Keratinocyte (primary cell): Measurements from ENCODE around the gene WDR4. TPM values are rescaled to one million over a fixed set of nuclear protein-coding genes. Genes with fewer than 3 reads are reported as not detected.
"Not testable (repeated sequence)": the region's sequence is repeated elsewhere in the genome, so short reads cannot be mapped to it uniquely, and the experiment has no call there.

Experiments used
- DNase-seq: peaks from one replicate; pipeline ENCODE4 v3.0.0-alpha.2; 2011; ENCODE audit warnings: low read depth, missing footprints, low spot score
- FAIRE-seq: peaks from 2 replicates; lab custom pipeline; 2011; peaks lifted over from hg19 to GRCh38; lab: Jason Lieb, UNC
- H2AFZ ChIP-seq: 2 replicates; pipeline ENCODE4 v1.6.0; 2012; ENCODE audit warnings: low read length, control low read depth, inconsistent platforms; ENCODE audit not compliant: control insufficient read depth
- H3K27ac ChIP-seq: 2 replicates; pipeline ENCODE4 v1.5.1; 2011; ENCODE audit warnings: low read length; ENCODE audit not compliant: control insufficient read depth, insufficient read depth
- H3K27me3 ChIP-seq: 3 replicates; pipeline ENCODE4 v1.6.0; 2011; ENCODE audit warnings: low read length; ENCODE audit not compliant: control insufficient read depth, insufficient read depth; ENCODE audit errors: extremely low read depth
- H3K36me3 ChIP-seq, 2 experiments: 2 replicates in 1 of 2; 3 replicates in 1 of 2; pipeline ENCODE4 v1.5.1; 2011; ENCODE audit warnings: low read length in 2 of 2, mild to moderate bottlenecking in 1 of 2; ENCODE audit not compliant: control insufficient read depth in 2 of 2, insufficient read depth in 2 of 2; ENCODE audit errors: extremely low read depth in 1 of 2
- H3K4me1 ChIP-seq: 3 replicates; pipeline ENCODE4 v1.5.1; 2011; ENCODE audit warnings: low read length; ENCODE audit not compliant: control insufficient read depth, insufficient read depth; ENCODE audit errors: extremely low read depth
- H3K4me2 ChIP-seq: 3 replicates; pipeline ENCODE4 v1.6.0; 2011; ENCODE audit warnings: low read depth, low read length; ENCODE audit not compliant: control insufficient read depth, insufficient read depth; ENCODE audit errors: extremely low read depth
- H3K4me3 ChIP-seq, 3 experiments: fragments of 200-600 bp in 1 of 3; sonication (generic) in 1 of 3; 2 replicates in 2 of 3; 3 replicates in 1 of 3; pipeline ENCODE4 v1.5.1; 2011 to 2016; ENCODE audit warnings: low read length in 3 of 3, mild to moderate bottlenecking in 3 of 3, control low read depth in 2 of 3, inconsistent platforms in 1 of 3, low read depth in 1 of 3, mixed read lengths in 1 of 3, mixed run types in 1 of 3, moderate library complexity in 1 of 3; ENCODE audit not compliant: control insufficient read depth in 2 of 3, insufficient read depth in 2 of 3; ENCODE audit errors: extremely low read depth in 1 of 3
- H3K79me2 ChIP-seq: 2 replicates; pipeline ENCODE4 v1.6.0; 2012; ENCODE audit warnings: low read length; ENCODE audit not compliant: control insufficient read depth, insufficient read depth
- H3K9ac ChIP-seq: 3 replicates; pipeline ENCODE4 v1.6.0; 2011; ENCODE audit warnings: low read length; ENCODE audit not compliant: control insufficient read depth, insufficient read depth; ENCODE audit errors: extremely low read depth
- H3K9me1 ChIP-seq: 3 replicates; pipeline ENCODE4 v1.6.0; 2011; ENCODE audit warnings: low read length; ENCODE audit not compliant: control insufficient read depth, insufficient read depth; ENCODE audit errors: extremely low read depth
- H3K9me3 ChIP-seq: 2 replicates; pipeline ENCODE4 v1.5.1; 2012; ENCODE audit warnings: low read depth, low read length; ENCODE audit not compliant: control insufficient read depth
- H4K20me1 ChIP-seq: 3 replicates; pipeline ENCODE4 v1.6.0; 2011; ENCODE audit warnings: low read length; ENCODE audit not compliant: control insufficient read depth, insufficient read depth; ENCODE audit errors: extremely low read depth
- CTCF ChIP-seq, 3 experiments: IDR thresholded peaks in 1 of 3; conservative IDR thresholded peaks in 1 of 3; optimal IDR thresholded peaks in 1 of 3; 2 replicates in 2 of 3; 3 replicates in 1 of 3; pipeline versions ENCODE3 to v1.5.1; 2011; ENCODE audit warnings: low read length in 3 of 3, mild to moderate bottlenecking in 3 of 3, moderate library complexity in 2 of 3, control low read depth in 1 of 3, inconsistent platforms in 1 of 3; ENCODE audit not compliant: insufficient read depth in 2 of 3; ENCODE audit errors: extremely low read depth in 1 of 3
- EZH2 ChIP-seq: IDR thresholded peaks from one replicate; pipeline ENCODE4 v1.6.1; 2012; ENCODE audit warnings: inconsistent platforms, mild to moderate bottlenecking, low read length, moderate library complexity
- dilution Hi-C: fragments of 300-500 bp; cut with MboI; formaldehyde crosslinking; loops from one replicate; pipeline ENCODE4 v1.7.0; 2020; ENCODE audit warnings: low sequenced_read_pairs; ENCODE audit not compliant: extremely low pct_ligation_motif_present
- polyA plus RNA-seq, 5 experiments: library from polyadenylated mRNA; depleted of rRNA in 3 of 5; stranded (reverse) in 3 of 5; stranded (forward) in 1 of 5; unstranded in 1 of 5; fragments of >200 nt; gene quantifications; 1 replicate in 1 of 5; 2 replicates in 3 of 5; 3 replicates in 1 of 5; pipeline versions ENCODE4 v1.2.1 to v1.2.3, GENCODE V29; 2011 to 2012; ENCODE audit warnings: missing spikeins in 2 of 5, low read depth in 1 of 5, low replicate concordance in 1 of 5

WDR4 gene
- polyA plus RNA-seq, 1 donor (not counting 4 experiments of a cell fraction or from before 2014, with no cell fraction given) = 14.9 TPM

- H3K4me2 ChIP-seq = no peak overlapping the region
- H3K79me2 ChIP-seq = no peaks in the 10 kb centered on the region
- no peak overlapping the region for H2AFZ ChIP-seq
- DNase-seq (peak; percentile 15), FAIRE-seq (no peak)
- peaks cover 5% of the 10 kb centered on the region for H3K27me3 ChIP-seq
- dilution Hi-C loops = loop anchor here (10.0 kb wide), 1 partner anchor 224 kb away; no protein-coding TSS in a partner anchor
- no peaks in the 10 kb centered on the region for H3K9me1 ChIP-seq
- no peak overlapping the region for H3K4me3 ChIP-seq
- H3K9me3 ChIP-seq = peaks cover 2% of the 10 kb centered on the region
- H3K36me3 ChIP-seq = no peaks in the 10 kb centered on the region
- no peaks in the 10 kb centered on the region for H3K4me1 ChIP-seq
- H3K9ac ChIP-seq = no peak overlapping the region
- no peaks in the 10 kb centered on the region for H4K20me1 ChIP-seq
- TF ChIP-seq CTCF (optimal IDR thresholded peaks at IDR 0.05 in 1 of 3, IDR thresholded peaks at IDR 0.05 in 1 of 3, conservative IDR thresholded peaks at IDR 0.05 in 1 of 3; ENCODE audit: extremely low read depth in 1 of 3, insufficient read depth in 2 of 3, low read length in 3 of 3) = peak; percentile 86 to 91 (median 88)
- TF ChIP-seq EZH2 = no peak
- no peak overlapping the region for H3K27ac ChIP-seq
Measured at GRCh38 chr21:42818328-42818749, 61.0 kb downstream of the WDR4 start.

DNA sequence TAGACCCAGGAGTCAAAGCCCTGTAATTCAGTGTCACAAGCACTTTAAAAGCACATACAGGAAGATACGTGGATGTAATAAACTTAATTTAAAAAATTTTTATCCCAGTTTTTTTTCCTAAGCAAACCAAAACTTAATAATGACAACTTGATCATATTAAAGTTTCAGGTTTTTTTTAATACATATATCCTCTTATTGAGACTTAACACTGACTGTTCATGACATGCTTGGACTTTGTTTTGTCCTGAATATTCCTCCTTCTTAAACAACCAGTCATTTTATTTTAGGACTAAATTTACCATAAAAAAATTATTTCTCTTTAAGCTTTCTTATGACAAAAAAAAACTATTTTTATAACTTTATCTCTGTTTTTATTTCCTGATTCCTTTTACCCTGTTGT, 64.1 kb downstream of the WDR4 start:
- Histone ChIP-seq H3K9me1 (no peaks in the 10 kb centered on the region), H4K20me1 (no peaks in the 10 kb centered on the region), H3K27ac (no peak overlapping the region), H3K79me2 (no peaks in the 10 kb centered on the region), H3K9me3 (peaks cover 2% of the 10 kb centered on the region), H3K9ac (no peak overlapping the region), H3K4me2 (no peak overlapping the region), H3K27me3 (no peaks in the 10 kb centered on the region), H3K4me1 (peaks cover 6% of the 10 kb centered on the region), H3K36me3 (no peaks in the 10 kb centered on the region), H3K4me3 (no peak overlapping the region), H2AFZ (no peak overlapping the region)
- TF ChIP-seq EZH2 (no peak), CTCF (optimal IDR thresholded peaks at IDR 0.05 in 1 of 3, IDR thresholded peaks at IDR 0.05 in 1 of 3, conservative IDR thresholded peaks at IDR 0.05 in 1 of 3; ENCODE audit: extremely low read depth in 1 of 3, insufficient read depth in 2 of 3, low read length in 3 of 3) (no peak)
- DNase-seq (no peak), FAIRE-seq (no peak)
- dilution Hi-C loops = loop anchor here (10.0 kb wide), 1 partner anchor 220 kb away; no protein-coding TSS in a partner anchor

GRCh38 chr21:42812528-42813241, 66.7 kb downstream of the WDR4 start:
- FAIRE-seq, H3K27me3 ChIP-seq, H4K20me1 ChIP-seq, H3K79me2 ChIP-seq, H3K9me3 ChIP-seq, H3K9me1 ChIP-seq, H3K36me3 ChIP-seq, H3K4me1 ChIP-seq: not testable (repeated sequence)
- dilution Hi-C loops = loop anchor here (10.0 kb wide), 1 partner anchor 218 kb away; no protein-coding TSS in a partner anchor
- peak overlapping the region; percentile 42 to 66 (median 56) for H3K4me3 ChIP-seq
- peak overlapping the region; percentile 64 for H3K9ac ChIP-seq
- peak overlapping the region; percentile 63 for H2AFZ ChIP-seq
- H3K27ac ChIP-seq = peak overlapping the region; percentile 68
- peak; percentile 13 for DNase-seq
- peak overlapping the region; percentile 77 for H3K4me2 ChIP-seq
